Measurements from ENCODE around the gene PCMT1. TPM values are rescaled to one million over a fixed set of nuclear protein-coding genes. Genes with fewer than 3 reads are reported as not detected.

Gene PCMT1
- total RNA-seq, 1 experiment from 2014 or later = 90.7 TPM

DNA sequence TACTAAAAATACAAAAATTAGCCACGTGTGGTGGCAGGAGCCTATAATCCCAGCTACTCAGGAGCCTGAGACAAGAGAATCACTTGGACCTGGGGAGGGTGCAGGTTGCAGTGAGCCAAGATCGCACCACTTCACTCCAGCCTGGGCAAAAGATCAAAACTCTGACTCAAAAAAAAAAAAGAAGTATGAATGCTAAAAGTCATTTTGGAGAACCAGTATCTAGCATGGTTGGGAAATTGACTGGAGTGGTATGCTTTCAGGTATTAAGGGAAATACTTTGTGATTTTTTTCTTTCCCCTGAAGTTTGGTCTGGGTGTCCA, 30.1 kb downstream of the PCMT1 start (continued):
- no peak for TF ChIP-seq AR (CRISPR knock-in tag; IDR thresholded peaks at IDR 0.05)

DNA sequence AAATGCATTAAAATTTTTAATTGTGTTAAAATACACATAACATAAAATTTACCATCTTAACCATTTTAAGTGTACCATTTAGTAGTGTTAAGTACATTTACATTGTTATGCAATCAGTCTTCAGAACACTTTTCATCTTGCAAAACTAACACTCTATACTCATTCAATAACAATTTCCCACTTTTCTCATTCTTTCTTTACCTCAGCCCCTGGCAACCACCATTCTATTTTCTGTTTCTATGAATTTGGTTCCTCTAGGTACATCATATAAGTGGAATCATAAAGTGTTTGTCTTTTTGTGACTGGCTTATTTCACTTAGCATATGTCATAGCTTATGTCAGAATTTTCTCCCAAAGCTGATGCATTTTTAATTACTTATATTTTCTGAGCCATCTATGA, 32.2 kb downstream of the PCMT1 start:
- no peak for TF ChIP-seq ARID4B (CRISPR knock-in tag; IDR thresholded peaks at IDR 0.05; ENCODE audit: borderline replicate concordance)
- TF ChIP-seq ZBTB43 (CRISPR knock-in tag; IDR thresholded peaks at IDR 0.05) = no peak
- TF ChIP-seq SP1 (CRISPR knock-in tag; conservative IDR thresholded peaks at IDR 0.05) = no peak
- no peak for TF ChIP-seq JAZF1 (CRISPR knock-in tag; IDR thresholded peaks at IDR 0.05)
- no peak for TF ChIP-seq ZNF512 (CRISPR knock-in tag; IDR thresholded peaks at IDR 0.05; ENCODE audit: borderline replicate concordance)
- TF ChIP-seq, protein P1, sequence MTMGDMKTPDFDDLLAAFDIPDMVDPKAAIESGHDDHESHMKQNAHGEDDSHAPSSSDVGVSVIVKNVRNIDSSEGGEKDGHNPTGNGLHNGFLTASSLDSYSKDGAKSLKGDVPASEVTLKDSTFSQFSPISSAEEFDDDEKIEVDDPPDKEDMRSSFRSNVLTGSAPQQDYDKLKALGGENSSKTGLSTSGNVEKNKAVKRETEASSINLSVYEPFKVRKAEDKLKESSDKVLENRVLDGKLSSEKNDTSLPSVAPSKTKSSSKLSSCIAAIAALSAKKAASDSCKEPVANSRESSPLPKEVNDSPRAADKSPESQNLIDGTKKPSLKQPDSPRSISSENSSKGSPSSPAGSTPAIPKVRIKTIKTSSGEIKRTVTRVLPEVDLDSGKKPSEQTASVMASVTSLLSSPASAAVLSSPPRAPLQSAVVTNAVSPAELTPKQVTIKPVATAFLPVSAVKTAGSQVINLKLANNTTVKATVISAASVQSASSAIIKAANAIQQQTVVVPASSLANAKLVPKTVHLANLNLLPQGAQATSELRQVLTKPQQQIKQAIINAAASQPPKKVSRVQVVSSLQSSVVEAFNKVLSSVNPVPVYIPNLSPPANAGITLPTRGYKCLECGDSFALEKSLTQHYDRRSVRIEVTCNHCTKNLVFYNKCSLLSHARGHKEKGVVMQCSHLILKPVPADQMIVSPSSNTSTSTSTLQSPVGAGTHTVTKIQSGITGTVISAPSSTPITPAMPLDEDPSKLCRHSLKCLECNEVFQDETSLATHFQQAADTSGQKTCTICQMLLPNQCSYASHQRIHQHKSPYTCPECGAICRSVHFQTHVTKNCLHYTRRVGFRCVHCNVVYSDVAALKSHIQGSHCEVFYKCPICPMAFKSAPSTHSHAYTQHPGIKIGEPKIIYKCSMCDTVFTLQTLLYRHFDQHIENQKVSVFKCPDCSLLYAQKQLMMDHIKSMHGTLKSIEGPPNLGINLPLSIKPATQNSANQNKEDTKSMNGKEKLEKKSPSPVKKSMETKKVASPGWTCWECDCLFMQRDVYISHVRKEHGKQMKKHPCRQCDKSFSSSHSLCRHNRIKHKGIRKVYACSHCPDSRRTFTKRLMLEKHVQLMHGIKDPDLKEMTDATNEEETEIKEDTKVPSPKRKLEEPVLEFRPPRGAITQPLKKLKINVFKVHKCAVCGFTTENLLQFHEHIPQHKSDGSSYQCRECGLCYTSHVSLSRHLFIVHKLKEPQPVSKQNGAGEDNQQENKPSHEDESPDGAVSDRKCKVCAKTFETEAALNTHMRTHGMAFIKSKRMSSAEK (CRISPR knock-in tag; IDR thresholded peaks at IDR 0.05; ENCODE audit: borderline replicate concordance) = no peak
- TF ChIP-seq, protein P2, sequence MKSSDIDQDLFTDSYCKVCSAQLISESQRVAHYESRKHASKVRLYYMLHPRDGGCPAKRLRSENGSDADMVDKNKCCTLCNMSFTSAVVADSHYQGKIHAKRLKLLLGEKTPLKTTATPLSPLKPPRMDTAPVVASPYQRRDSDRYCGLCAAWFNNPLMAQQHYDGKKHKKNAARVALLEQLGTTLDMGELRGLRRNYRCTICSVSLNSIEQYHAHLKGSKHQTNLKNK (CRISPR knock-in tag; IDR thresholded peaks at IDR 0.05) = no peak
- TF ChIP-seq, protein P3, sequence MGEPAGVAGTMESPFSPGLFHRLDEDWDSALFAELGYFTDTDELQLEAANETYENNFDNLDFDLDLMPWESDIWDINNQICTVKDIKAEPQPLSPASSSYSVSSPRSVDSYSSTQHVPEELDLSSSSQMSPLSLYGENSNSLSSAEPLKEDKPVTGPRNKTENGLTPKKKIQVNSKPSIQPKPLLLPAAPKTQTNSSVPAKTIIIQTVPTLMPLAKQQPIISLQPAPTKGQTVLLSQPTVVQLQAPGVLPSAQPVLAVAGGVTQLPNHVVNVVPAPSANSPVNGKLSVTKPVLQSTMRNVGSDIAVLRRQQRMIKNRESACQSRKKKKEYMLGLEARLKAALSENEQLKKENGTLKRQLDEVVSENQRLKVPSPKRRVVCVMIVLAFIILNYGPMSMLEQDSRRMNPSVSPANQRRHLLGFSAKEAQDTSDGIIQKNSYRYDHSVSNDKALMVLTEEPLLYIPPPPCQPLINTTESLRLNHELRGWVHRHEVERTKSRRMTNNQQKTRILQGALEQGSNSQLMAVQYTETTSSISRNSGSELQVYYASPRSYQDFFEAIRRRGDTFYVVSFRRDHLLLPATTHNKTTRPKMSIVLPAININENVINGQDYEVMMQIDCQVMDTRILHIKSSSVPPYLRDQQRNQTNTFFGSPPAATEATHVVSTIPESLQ (CRISPR knock-in tag; IDR thresholded peaks at IDR 0.05) = no peak
- Mint-ChIP-seq H3K27me3 (ENCODE audit: low read depth) (no peaks in the 10 kb centered on the region), H3K4me3 (no peak overlapping the region), H3K27ac (no peak overlapping the region), H3K4me1 (no peaks in the 10 kb centered on the region), H3K9me3 (no peaks in the 10 kb centered on the region), H3K36me3 (peaks cover 26% of the 10 kb centered on the region)
- no peak for DNase-seq (ENCODE audit: low spot score)
- ChIA-PET POLR2A (no interaction called here), CTCF (no interaction called here)
- no peak for ATAC-seq

Measured in WTC11 (cell line).